NCI-H2107 treated with DMSO at 0.1 percent for 48 hours (cell line): ENCODE results near the gene ZC3H18.

ENCODE experiments used
- DNase-seq: peaks from one replicate; lab custom pipeline; 2025; ENCODE audit not compliant: unreplicated experiment; lab: John Stamatoyannopoulos, UW

Gene ZC3H18

GRCh38 chr16:88671806-88672205 lies 101.6 kb downstream of the ZC3H18 start:
- DNase-seq = no peak

- DNase-seq = no peak
Observed at GRCh38 chr16:88672776-88673175, 102.6 kb downstream of the ZC3H18 start.

- no peak for DNase-seq
Observed at GRCh38 chr16:88673716-88674379, 103.6 kb downstream of the ZC3H18 start.

GRCh38 chr16:88676502-88677242 lies 106.5 kb downstream of the ZC3H18 start:
- no peak for DNase-seq

GRCh38 chr16:88677721-88678120 lies 107.5 kb downstream of the ZC3H18 start:
- no peak for DNase-seq

- no peak for DNase-seq
Observed at GRCh38 chr16:88678224-88678979, 108.2 kb downstream of the ZC3H18 start.

GRCh38 chr16:88680554-88681083 lies 110.4 kb downstream of the ZC3H18 start:
- DNase-seq = no peak

- DNase-seq = no peak
Observed at GRCh38 chr16:88681084-88681680, 111.0 kb downstream of the ZC3H18 start.
